Measurements from ENCODE around the gene NTRK3. TPM values are rescaled to one million over a fixed set of nuclear protein-coding genes. Genes with fewer than 3 reads are reported as not detected.

Gene NTRK3
- total RNA-seq, 1 donor from 2014 or later, result not detected

DNA sequence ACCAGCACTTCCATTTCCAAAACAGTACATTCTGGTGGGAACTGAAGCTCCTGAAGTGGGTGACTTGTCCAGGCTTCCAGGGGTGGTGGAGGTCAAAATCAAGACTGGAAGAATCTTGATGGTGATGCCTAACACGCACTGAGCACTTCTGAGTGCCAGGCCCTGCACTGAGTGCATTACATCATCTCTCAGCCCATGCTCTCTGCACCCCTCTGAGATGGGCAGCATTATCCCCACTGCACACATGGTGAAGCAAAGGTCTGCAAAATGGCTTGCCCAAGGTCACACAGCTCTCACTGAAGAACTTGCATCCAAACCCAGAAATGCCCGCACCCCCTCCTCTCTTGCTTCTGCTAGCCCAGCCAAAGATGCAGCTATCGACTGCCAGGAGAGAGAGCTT, 36.9 kb downstream of the NTRK3 start:
- DNase-seq (ENCODE audit: low spot score, unreplicated experiment), result no peak
- peaks cover 4% of the 10 kb centered on the region for H3K9me3 Mint-ChIP-seq (ENCODE audit: low read depth)
- H3K27me3 Mint-ChIP-seq, result no peaks in the 10 kb centered on the region
- H3K4me1 Mint-ChIP-seq (ENCODE audit: low read depth), result no peaks in the 10 kb centered on the region
- TF ChIP-seq, protein P1, sequence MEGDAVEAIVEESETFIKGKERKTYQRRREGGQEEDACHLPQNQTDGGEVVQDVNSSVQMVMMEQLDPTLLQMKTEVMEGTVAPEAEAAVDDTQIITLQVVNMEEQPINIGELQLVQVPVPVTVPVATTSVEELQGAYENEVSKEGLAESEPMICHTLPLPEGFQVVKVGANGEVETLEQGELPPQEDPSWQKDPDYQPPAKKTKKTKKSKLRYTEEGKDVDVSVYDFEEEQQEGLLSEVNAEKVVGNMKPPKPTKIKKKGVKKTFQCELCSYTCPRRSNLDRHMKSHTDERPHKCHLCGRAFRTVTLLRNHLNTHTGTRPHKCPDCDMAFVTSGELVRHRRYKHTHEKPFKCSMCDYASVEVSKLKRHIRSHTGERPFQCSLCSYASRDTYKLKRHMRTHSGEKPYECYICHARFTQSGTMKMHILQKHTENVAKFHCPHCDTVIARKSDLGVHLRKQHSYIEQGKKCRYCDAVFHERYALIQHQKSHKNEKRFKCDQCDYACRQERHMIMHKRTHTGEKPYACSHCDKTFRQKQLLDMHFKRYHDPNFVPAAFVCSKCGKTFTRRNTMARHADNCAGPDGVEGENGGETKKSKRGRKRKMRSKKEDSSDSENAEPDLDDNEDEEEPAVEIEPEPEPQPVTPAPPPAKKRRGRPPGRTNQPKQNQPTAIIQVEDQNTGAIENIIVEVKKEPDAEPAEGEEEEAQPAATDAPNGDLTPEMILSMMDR (IDR thresholded peaks at IDR 0.05; ENCODE audit: unreplicated experiment), result no peak
- H3K36me3 Mint-ChIP-seq (ENCODE audit: insufficient read depth), result no peaks in the 10 kb centered on the region
- H3K4me3 Mint-ChIP-seq (ENCODE audit: low read depth), result no peak overlapping the region
- H3K27ac Mint-ChIP-seq, result no peak overlapping the region

DNA sequence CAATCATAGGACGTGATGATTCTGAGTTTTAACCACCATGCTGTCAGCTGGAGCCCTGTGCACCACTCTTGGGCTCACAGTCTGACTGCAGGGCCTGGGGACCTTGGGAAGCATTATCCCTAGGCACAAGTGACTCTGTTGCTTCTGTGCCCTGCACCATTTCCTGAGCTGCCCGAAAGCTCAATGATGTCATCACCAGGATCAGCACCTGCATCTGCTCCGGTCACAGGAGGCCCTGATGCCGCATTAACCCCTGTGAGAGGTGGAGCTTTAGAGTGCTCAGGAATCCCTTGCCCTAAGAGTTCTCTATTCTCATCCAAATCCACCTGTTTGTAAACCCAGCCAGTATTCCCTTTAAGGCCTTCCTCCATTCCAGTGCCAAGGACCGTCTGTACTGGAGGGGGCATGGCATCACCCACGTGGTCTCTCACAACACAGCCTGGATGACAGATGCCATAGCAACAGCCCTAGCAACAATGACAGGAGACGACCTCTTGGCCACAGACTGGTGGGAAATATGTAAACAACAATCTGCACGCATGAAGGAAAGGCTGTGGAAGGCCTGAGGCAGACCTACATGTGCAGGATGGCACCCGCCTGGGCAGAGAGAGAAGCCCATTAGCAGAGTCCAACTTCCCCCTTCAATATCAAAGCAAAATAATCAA, 37.9 kb downstream of the NTRK3 start:
- H3K36me3 Mint-ChIP-seq (ENCODE audit: insufficient read depth), result no peaks in the 10 kb centered on the region

DNA sequence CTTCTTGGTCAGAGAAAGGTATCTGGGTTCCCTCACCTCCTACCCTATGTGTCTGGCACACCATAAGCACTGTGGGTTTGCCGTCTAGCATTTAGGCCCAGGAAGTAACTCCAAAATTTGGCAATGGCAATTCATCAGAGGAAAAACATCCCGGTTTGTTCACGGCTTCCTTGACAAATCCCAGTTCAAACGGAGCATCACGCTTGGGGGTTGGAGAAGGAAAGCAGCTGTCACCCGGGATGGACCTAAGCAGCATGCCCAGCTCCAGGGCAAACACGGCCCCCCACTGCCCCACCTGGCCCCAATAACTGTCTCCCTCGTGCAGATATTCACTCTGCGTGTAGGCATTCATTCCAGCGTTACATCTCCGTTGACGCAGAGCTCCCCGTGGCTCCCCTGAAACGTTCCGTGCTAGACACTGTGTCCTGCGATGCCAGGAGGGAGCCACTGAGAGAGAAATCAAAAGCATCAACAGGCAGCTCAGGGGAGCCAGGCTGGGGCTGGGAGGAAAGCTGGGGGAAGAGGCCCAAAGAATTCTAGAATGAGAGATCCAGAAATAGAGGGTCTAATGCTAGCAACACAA, 41.4 kb downstream of the NTRK3 start:
- Mint-ChIP-seq H3K4me1 (ENCODE audit: low read depth) (no peaks in the 10 kb centered on the region), H3K36me3 (ENCODE audit: insufficient read depth) (no peaks in the 10 kb centered on the region), H3K27ac (no peak overlapping the region), H3K27me3 (peaks cover 9% of the 10 kb centered on the region), H3K4me3 (ENCODE audit: low read depth) (no peak overlapping the region), H3K9me3 (ENCODE audit: low read depth) (peaks cover 4% of the 10 kb centered on the region)
- TF ChIP-seq, protein P1 (IDR thresholded peaks at IDR 0.05; ENCODE audit: unreplicated experiment), result no peak
- no peak for DNase-seq (ENCODE audit: low spot score, unreplicated experiment)

More for the DNA sequence above, 37.9 kb downstream of the NTRK3 start:
- H3K27ac Mint-ChIP-seq, result no peak overlapping the region
- no peak overlapping the region for H3K4me3 Mint-ChIP-seq (ENCODE audit: low read depth)
- no peak for DNase-seq (ENCODE audit: low spot score, unreplicated experiment)
- H3K27me3 Mint-ChIP-seq, result no peaks in the 10 kb centered on the region
- H3K9me3 Mint-ChIP-seq (ENCODE audit: low read depth), result peaks cover 4% of the 10 kb centered on the region
- TF ChIP-seq, protein P1 (IDR thresholded peaks at IDR 0.05; ENCODE audit: unreplicated experiment), result no peak
- H3K4me1 Mint-ChIP-seq (ENCODE audit: low read depth), result no peaks in the 10 kb centered on the region

DNA sequence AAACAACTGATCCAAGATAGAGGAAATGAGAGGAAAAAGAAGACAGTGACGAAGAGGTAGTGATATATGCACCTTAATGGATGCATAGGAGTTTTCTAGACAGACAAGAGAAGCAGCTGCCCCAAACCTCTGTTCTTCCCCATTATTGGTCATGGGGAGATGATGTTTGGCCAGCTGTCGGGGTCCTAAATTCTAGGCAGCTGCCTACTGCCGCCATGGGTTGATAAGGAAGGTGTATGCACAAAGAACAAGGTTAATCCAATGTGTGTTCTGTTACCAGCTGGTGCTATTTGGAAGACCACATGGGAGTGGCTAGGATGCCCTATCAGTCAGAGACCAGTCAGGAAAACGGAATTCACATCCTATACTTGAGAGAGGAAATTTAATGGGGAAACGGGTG, 47.4 kb downstream of the NTRK3 start:
- Mint-ChIP-seq H3K27me3 (peaks cover 23% of the 10 kb centered on the region), H3K36me3 (ENCODE audit: insufficient read depth) (no peaks in the 10 kb centered on the region), H3K4me1 (ENCODE audit: low read depth) (no peaks in the 10 kb centered on the region), H3K4me3 (ENCODE audit: low read depth) (no peak overlapping the region), H3K27ac (no peak overlapping the region), H3K9me3 (ENCODE audit: low read depth) (no peaks in the 10 kb centered on the region)
- no peak for DNase-seq (ENCODE audit: low spot score, unreplicated experiment)
- TF ChIP-seq, protein P1 (IDR thresholded peaks at IDR 0.05; ENCODE audit: unreplicated experiment), result no peak

DNA sequence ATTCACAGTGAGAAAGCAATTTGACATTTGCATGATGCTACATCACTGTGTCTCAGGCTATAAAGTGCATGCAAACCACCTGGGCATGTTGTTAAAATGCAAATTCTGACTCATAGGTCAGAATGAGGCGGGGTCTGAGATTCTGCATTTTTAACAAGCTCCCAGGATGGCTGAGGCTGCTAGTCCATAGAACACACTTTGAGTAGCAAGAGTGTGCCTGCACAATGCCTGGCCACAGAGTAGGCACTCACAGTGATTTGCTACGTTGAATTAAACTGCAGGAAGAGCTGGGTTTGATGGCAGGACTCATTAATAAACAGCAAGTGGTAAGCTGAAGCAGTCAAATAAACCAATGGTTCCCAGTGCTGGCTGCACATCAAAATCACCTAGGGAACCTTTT, 48.1 kb downstream of the NTRK3 start:
- TF ChIP-seq, protein P1 (IDR thresholded peaks at IDR 0.05; ENCODE audit: unreplicated experiment), result no peak
- Mint-ChIP-seq H3K4me3 (ENCODE audit: low read depth) (no peak overlapping the region), H3K9me3 (ENCODE audit: low read depth) (no peaks in the 10 kb centered on the region), H3K4me1 (ENCODE audit: low read depth) (no peaks in the 10 kb centered on the region), H3K36me3 (ENCODE audit: insufficient read depth) (no peaks in the 10 kb centered on the region), H3K27ac (no peak overlapping the region), H3K27me3 (peaks cover 25% of the 10 kb centered on the region)
- no peak for DNase-seq (ENCODE audit: low spot score, unreplicated experiment)

Measured in progenitor cell of endocrine pancreas (in vitro differentiated cells).